Measurements from ENCODE around the gene COL27A1. TPM values are rescaled to one million over a fixed set of nuclear protein-coding genes. Genes with fewer than 3 reads are reported as not detected.

COL27A1 gene
- polyA plus RNA-seq, 2 of the 4 experiments (the other 2 are of a cell fraction), result 6.9 to 20.6 TPM

DNA sequence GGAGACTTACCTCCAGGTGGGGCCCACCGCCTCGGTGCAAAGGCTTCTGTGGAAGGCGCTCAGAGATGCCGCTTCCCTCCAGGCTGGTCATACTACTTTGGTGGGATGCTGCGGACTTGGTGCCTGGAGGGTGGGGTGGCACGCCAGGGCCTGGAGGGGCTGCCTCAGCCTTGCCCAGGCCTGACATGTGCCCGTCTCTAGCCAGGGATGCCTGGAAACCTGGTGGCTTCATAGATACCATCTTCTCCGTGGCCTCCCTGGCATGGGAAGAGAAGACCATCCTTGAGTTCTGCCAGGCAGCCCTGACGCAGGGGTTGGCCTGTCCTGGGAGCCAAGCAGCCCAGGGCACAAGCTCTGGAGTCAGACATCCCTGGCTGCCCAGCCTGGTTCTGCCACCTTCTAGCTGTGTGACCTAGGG lies 202.6 kb downstream of the COL27A1 start:
- H3K27ac ChIP-seq, result no peak overlapping the region
- no peak for TF ChIP-seq NFE2L2 (conservative IDR thresholded peaks at IDR 0.05; ENCODE audit: low read length)
- no peak for TF ChIP-seq SMC3 (IDR thresholded peaks at IDR 0.05)
- no peak for TF ChIP-seq SREBF2 (IDR thresholded peaks at IDR 0.05)
- TF ChIP-seq ZSCAN20 (CRISPR knock-in tag; IDR thresholded peaks at IDR 0.05), result no peak
- TF ChIP-seq, protein P1, sequence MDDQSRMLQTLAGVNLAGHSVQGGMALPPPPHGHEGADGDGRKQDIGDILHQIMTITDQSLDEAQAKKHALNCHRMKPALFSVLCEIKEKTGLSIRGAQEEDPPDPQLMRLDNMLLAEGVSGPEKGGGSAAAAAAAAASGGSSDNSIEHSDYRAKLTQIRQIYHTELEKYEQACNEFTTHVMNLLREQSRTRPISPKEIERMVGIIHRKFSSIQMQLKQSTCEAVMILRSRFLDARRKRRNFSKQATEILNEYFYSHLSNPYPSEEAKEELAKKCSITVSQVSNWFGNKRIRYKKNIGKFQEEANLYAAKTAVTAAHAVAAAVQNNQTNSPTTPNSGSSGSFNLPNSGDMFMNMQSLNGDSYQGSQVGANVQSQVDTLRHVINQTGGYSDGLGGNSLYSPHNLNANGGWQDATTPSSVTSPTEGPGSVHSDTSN (IDR thresholded peaks at IDR 0.05), result no peak
- no peak for TF ChIP-seq HDAC2 (IDR thresholded peaks at IDR 0.05)
- TF ChIP-seq KDM5A (IDR thresholded peaks at IDR 0.05), result no peak
- no peak for TF ChIP-seq RNF2 (IDR thresholded peaks at IDR 0.05; ENCODE audit: borderline replicate concordance, low read depth)
- TF ChIP-seq ESRRA (IDR thresholded peaks at IDR 0.05; ENCODE audit: borderline replicate concordance, low read length), result no peak
- FAIRE-seq, result no peak
- no peak for DNase-seq (ENCODE audit: low read depth in 1 of 2, low spot score in 1 of 2)
- no peaks in the 10 kb centered on the region for H3K9me3 ChIP-seq
- ChIA-PET POLR2A (no interaction called here), CTCF (interaction anchor here (0.7 to 1.0 kb wide), 3 partner anchors 9 to 48 kb away, joined by 3 read pairs; no protein-coding TSS in a partner anchor)
- ATAC-seq, result no peak
- peaks cover 3% of the 10 kb centered on the region; the same call in 1 of the 3 replicates for H3K4me1 ChIP-seq
- no peak overlapping the region for H3K4me2 ChIP-seq
- 94% methylated on average over 9 of the region's 9 CpGs for WGBS (ENCODE audit: missing lambda C conversion rate)
- H3K4me3 ChIP-seq, result no peak overlapping the region

DNA sequence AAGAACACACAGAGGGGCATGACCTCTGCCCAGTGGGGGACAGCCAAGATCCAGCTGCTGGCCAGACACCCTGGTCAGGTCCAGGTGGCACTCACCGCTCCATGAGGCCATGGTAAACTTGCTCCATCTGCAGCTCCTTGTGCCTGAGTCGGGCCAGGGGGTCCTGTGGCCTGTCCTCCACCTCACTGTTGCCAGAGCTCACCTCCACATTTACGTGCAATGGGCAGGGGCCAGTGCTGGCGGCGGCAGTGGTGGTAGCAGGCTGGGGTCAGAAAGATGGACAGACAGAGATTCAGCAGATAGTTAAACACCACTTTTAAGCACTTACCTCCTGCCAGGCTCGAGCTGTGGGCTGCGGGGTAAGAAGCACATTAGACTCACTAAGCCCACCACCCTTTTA lies 204.5 kb downstream of the COL27A1 start:
- no peak for DNase-seq (ENCODE audit: low read depth in 1 of 2, low spot score in 1 of 2)
- no peak overlapping the region for H3K4me2 ChIP-seq
- H3K4me3 ChIP-seq, result no peak overlapping the region
- H3K4me1 ChIP-seq, result peaks cover 4% of the 10 kb centered on the region; the same call in 1 of the 3 replicates
- no peak for FAIRE-seq
- ChIA-PET POLR2A (no interaction called here), CTCF (no interaction called here)
- no peak overlapping the region for H3K27ac ChIP-seq
- H3K9me3 ChIP-seq, result no peaks in the 10 kb centered on the region
- no peak for TF ChIP-seq NR3C1 (IDR thresholded peaks at IDR 0.05)
- TF ChIP-seq RNF2 (IDR thresholded peaks at IDR 0.05; ENCODE audit: borderline replicate concordance, low read depth), result no peak
- TF ChIP-seq HOXB5 (CRISPR knock-in tag; IDR thresholded peaks at IDR 0.05), result no peak
- TF ChIP-seq EHF (CRISPR knock-in tag; IDR thresholded peaks at IDR 0.05), result no peak
- no peak for TF ChIP-seq KDM1A (IDR thresholded peaks at IDR 0.05; ENCODE audit: low read depth)
- TF ChIP-seq, protein P2, sequence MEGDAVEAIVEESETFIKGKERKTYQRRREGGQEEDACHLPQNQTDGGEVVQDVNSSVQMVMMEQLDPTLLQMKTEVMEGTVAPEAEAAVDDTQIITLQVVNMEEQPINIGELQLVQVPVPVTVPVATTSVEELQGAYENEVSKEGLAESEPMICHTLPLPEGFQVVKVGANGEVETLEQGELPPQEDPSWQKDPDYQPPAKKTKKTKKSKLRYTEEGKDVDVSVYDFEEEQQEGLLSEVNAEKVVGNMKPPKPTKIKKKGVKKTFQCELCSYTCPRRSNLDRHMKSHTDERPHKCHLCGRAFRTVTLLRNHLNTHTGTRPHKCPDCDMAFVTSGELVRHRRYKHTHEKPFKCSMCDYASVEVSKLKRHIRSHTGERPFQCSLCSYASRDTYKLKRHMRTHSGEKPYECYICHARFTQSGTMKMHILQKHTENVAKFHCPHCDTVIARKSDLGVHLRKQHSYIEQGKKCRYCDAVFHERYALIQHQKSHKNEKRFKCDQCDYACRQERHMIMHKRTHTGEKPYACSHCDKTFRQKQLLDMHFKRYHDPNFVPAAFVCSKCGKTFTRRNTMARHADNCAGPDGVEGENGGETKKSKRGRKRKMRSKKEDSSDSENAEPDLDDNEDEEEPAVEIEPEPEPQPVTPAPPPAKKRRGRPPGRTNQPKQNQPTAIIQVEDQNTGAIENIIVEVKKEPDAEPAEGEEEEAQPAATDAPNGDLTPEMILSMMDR (IDR thresholded peaks at IDR 0.05), result no peak
- TF ChIP-seq FOSB (CRISPR knock-in tag; IDR thresholded peaks at IDR 0.05), result no peak
- no peak for TF ChIP-seq ZSCAN20 (CRISPR knock-in tag; IDR thresholded peaks at IDR 0.05)
- 88% methylated on average over 5 of the region's 7 CpGs for WGBS (ENCODE audit: missing lambda C conversion rate)
- ATAC-seq, result no peak

DNA sequence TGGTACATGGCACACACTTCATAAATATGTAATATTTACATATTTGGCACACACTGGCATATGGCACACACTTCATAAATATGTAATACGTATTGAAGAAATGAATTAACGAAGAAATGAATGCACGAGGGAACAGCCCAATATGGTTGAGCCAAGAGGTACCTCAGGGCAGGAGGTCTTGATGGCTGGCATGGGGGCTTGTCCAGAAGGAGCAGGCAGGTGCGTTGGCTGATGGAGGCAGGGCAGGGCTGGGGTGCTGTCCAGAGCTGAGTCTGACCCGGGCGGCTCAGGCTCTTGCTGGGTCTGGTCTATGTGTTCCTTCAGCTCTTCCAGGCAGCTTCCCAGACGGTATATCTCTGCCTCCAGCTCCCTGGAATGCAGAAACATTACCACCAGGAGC lies 206.2 kb downstream of the COL27A1 start:
- no peak for TF ChIP-seq POLR2A (IDR thresholded peaks at IDR 0.05; ENCODE audit: low read length)
- TF ChIP-seq, protein P3, sequence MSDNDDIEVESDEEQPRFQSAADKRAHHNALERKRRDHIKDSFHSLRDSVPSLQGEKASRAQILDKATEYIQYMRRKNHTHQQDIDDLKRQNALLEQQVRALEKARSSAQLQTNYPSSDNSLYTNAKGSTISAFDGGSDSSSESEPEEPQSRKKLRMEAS (IDR thresholded peaks at IDR 0.05), result no peak
- no peak for TF ChIP-seq CBX8 (IDR thresholded peaks at IDR 0.05)
- TF ChIP-seq TFCP2L1 (CRISPR knock-in tag; IDR thresholded peaks at IDR 0.05), result no peak
- no peak for TF ChIP-seq MAZ (IDR thresholded peaks at IDR 0.05; ENCODE audit: borderline replicate concordance, low read depth, low read length)
- no peak for TF ChIP-seq CBX2 (IDR thresholded peaks at IDR 0.05; ENCODE audit: borderline replicate concordance, low read depth)
- TF ChIP-seq TP53 (CRISPR knock-in tag; IDR thresholded peaks at IDR 0.05), result no peak
- no peak for TF ChIP-seq HOXB13 (CRISPR knock-in tag; IDR thresholded peaks at IDR 0.05; ENCODE audit: low read depth)
- TF ChIP-seq ESRRA (IDR thresholded peaks at IDR 0.05; ENCODE audit: borderline replicate concordance, low read length), result no peak
- no peak for TF ChIP-seq HOXA7 (CRISPR knock-in tag; IDR thresholded peaks at IDR 0.05)
- ATAC-seq (no peak), DNase-seq (ENCODE audit: low read depth in 1 of 2, low spot score in 1 of 2) (no peak), FAIRE-seq (no peak)
- WGBS (ENCODE audit: missing lambda C conversion rate), result 87% methylated on average over 7 of the region's 7 CpGs
- ChIA-PET POLR2A (no interaction called here), CTCF (interaction anchor here (1.3 kb wide), 1 partner anchor 10 kb away, joined by 4 read pairs; no protein-coding TSS in a partner anchor)
- no peak overlapping the region for H3K27ac ChIP-seq
- peaks cover 14% of the 10 kb centered on the region for H3K4me1 ChIP-seq
- H3K4me3 ChIP-seq, result no peak overlapping the region
- H3K9me3 ChIP-seq, result no peaks in the 10 kb centered on the region
- no peak overlapping the region for H3K4me2 ChIP-seq

Small RNA genes lying within 50 kb of the gene (small RNA-seq; reads per million reads assigned to genes)
- gene MIR455, result 89.9 to 2,709 (median 1,785) reads per million in 6 experiments

Other genes starting within 250 kb of the COL27A1 start
- 9.4 and 9.9 TPM in 2 replicates for gene AMBP, start 77.2 kb upstream of the COL27A1 start, polyA plus RNA-seq (2011; rRNA removed)
- gene AMBP, start 77.2 kb upstream of the COL27A1 start, polyA plus RNA-seq (2017; fragmentation: RNase III; extraction: RNeasy Plus Mini Kit Qiagen cat#74134 plus additional on column Dnase treatment), result 6.1 to 9.2 TPM (median 6.8 TPM) in 3 replicates
- gene KIF12, start 56.2 kb upstream of the COL27A1 start, polyA plus RNA-seq (2011; rRNA removed), result 6.2 and 6.3 TPM in 2 replicates
- 4.4 to 6.0 TPM (median 5.2 TPM) in 3 replicates for gene KIF12, start 56.2 kb upstream of the COL27A1 start, polyA plus RNA-seq (2017; fragmentation: RNase III; extraction: RNeasy Plus Mini Kit Qiagen cat#74134 plus additional on column Dnase treatment)
- 0.19 and 0.22 TPM in 2 replicates for gene ORM1, start 167.6 kb downstream of the COL27A1 start, polyA plus RNA-seq (2011; rRNA removed)
- 0.12 TPM in 1 of 3 replicates, not detected in the others for gene ORM1, start 167.6 kb downstream of the COL27A1 start, polyA plus RNA-seq (2017; fragmentation: RNase III; extraction: RNeasy Plus Mini Kit Qiagen cat#74134 plus additional on column Dnase treatment)
- 0.10 and 0.16 TPM in 2 replicates for gene ORM2, start 174.3 kb downstream of the COL27A1 start, polyA plus RNA-seq (2011; rRNA removed)
- gene ORM2, start 174.3 kb downstream of the COL27A1 start, polyA plus RNA-seq (2017; fragmentation: RNase III; extraction: RNeasy Plus Mini Kit Qiagen cat#74134 plus additional on column Dnase treatment), result not detected in 3 replicates
- 4.4 and 4.6 TPM in 2 replicates for gene AKNA, start 232.4 kb downstream of the COL27A1 start, polyA plus RNA-seq (2011; rRNA removed)
- gene AKNA, start 232.4 kb downstream of the COL27A1 start, polyA plus RNA-seq (2017; fragmentation: RNase III; extraction: RNeasy Plus Mini Kit Qiagen cat#74134 plus additional on column Dnase treatment), result 2.7 to 3.2 TPM (median 3.0 TPM) in 3 replicates

All from A549 (cell line).